HEK293 (cell line): ENCODE measurements around the gene CUEDC1.

Experiments used
- CTCF ChIA-PET: fragments of 350-600 bp; formaldehyde crosslinking; extraction: SDS; loops from one replicate; lab custom pipeline; 2021; ENCODE audit warnings: antibody characterized with exemption; lab: Yijun Ruan, JAX
- POLR2A ChIA-PET: fragments of 300-600 bp; formaldehyde crosslinking; extraction: SDS; loops from one replicate; lab custom pipeline; 2020; ENCODE audit warnings: antibody characterized with exemption, inconsistent platforms; lab: Yijun Ruan, JAX
- H3K27ac ChIP-seq: fragments of 200-500 bp; sonication (Bioruptor generic); 2 replicates; pipeline ENCODE4 v1.5.1; 2014; ENCODE audit warnings: low read depth, low read length, control low read depth, inconsistent platforms; ENCODE audit errors: extremely low read depth
- H3K36me3 ChIP-seq, 2 experiments: fragments of 200-500 bp in 1 of 2; sonication (Bioruptor generic) in 1 of 2; 1 replicate in 1 of 2; 2 replicates in 1 of 2; pipeline ENCODE4 v1.5.1; 2014 to 2017; ENCODE audit warnings: inconsistent platforms in 2 of 2, low read length in 2 of 2; ENCODE audit not compliant: control insufficient read depth in 2 of 2, insufficient read depth in 1 of 2
- H3K4me1 ChIP-seq: fragments of 200-500 bp; sonication (Bioruptor generic); 2 replicates; pipeline ENCODE4 v1.5.1; 2014; ENCODE audit warnings: mild to moderate bottlenecking, low read length, inconsistent platforms; ENCODE audit not compliant: control insufficient read depth, insufficient read depth
- H3K4me3 ChIP-seq: 2 replicates; pipeline ENCODE4 v1.5.1; 2011; ENCODE audit warnings: low read depth, mild to moderate bottlenecking, control low read depth, low read length, moderate library complexity
- H3K9me3 ChIP-seq: fragments of 200-500 bp; sonication (Bioruptor generic); 2 replicates; pipeline ENCODE4 v1.5.1; 2014; ENCODE audit warnings: low read depth, low read length, inconsistent platforms; ENCODE audit not compliant: control insufficient read depth, insufficient read depth
- IKZF3 ChIP-seq: fragments of 450-650 bp; IDR thresholded peaks from 2 replicates; pipeline ENCODE4 v1.5.0; 2018; ENCODE audit warnings: missing biosample characterization, mild to moderate bottlenecking, missing genetic modification characterization, moderate library complexity
- PRDM2 ChIP-seq: fragments of 450-650 bp; formaldehyde crosslinking; IDR thresholded peaks from 2 replicates; pipeline ENCODE4 v1.5.1; 2016; ENCODE audit warnings: missing biosample characterization, missing genetic modification characterization, borderline replicate concordance
- RBAK ChIP-seq: fragments of 450-650 bp; formaldehyde crosslinking; IDR thresholded peaks from 2 replicates; pipeline ENCODE4 v1.5.1; 2016; ENCODE audit warnings: missing biosample characterization, missing genetic modification characterization
- SCRT2 ChIP-seq: fragments of 450-650 bp; formaldehyde crosslinking; IDR thresholded peaks from 2 replicates; pipeline ENCODE4 v1.5.1; 2016; ENCODE audit warnings: missing biosample characterization, missing genetic modification characterization
- SP3 ChIP-seq: fragments of 450-650 bp; formaldehyde crosslinking; IDR thresholded peaks from 2 replicates; pipeline ENCODE4 v1.5.1; 2016; ENCODE audit warnings: missing biosample characterization, missing genetic modification characterization
- ZBTB10 ChIP-seq: fragments of 450-650 bp; formaldehyde crosslinking; IDR thresholded peaks from 2 replicates; pipeline ENCODE4 v1.5.1; 2016; ENCODE audit warnings: missing biosample characterization, missing genetic modification characterization
- ZBTB20 ChIP-seq: fragments of 450-650 bp; formaldehyde crosslinking; IDR thresholded peaks from 2 replicates; pipeline ENCODE4 v1.5.1; 2016; ENCODE audit warnings: missing biosample characterization, missing genetic modification characterization
- ZFHX2 ChIP-seq: fragments of 450-650 bp; formaldehyde crosslinking; conservative IDR thresholded peaks from 2 replicates; pipeline ENCODE4 v1.5.1; 2016; ENCODE audit warnings: missing biosample characterization, missing genetic modification characterization
- ZIC2 ChIP-seq: fragments of 450-650 bp; formaldehyde crosslinking; IDR thresholded peaks from 2 replicates; pipeline ENCODE4 v1.5.1; 2016; ENCODE audit warnings: missing biosample characterization, missing genetic modification characterization
- ZNF112 ChIP-seq: fragments of 450-650 bp; formaldehyde crosslinking; IDR thresholded peaks from 2 replicates; pipeline ENCODE4 v1.5.0; 2017; ENCODE audit warnings: missing biosample characterization, missing genetic modification characterization
- ZNF133 ChIP-seq: fragments of 450-650 bp; formaldehyde crosslinking; IDR thresholded peaks from 2 replicates; pipeline ENCODE4 v1.5.1; 2016; ENCODE audit warnings: missing biosample characterization, missing genetic modification characterization
- ZNF175 ChIP-seq: fragments of 450-650 bp; formaldehyde crosslinking; IDR thresholded peaks from 2 replicates; pipeline ENCODE4 v1.5.1; 2016; ENCODE audit warnings: missing biosample characterization, missing genetic modification characterization
- ZNF18 ChIP-seq: fragments of 450-650 bp; formaldehyde crosslinking; IDR thresholded peaks from 2 replicates; pipeline ENCODE4 v1.5.1; 2016; ENCODE audit warnings: missing biosample characterization, missing genetic modification characterization
- ZNF214 ChIP-seq: fragments of 450-650 bp; formaldehyde crosslinking; IDR thresholded peaks from 2 replicates; pipeline ENCODE4 v1.5.1; 2017; ENCODE audit warnings: missing biosample characterization, mild to moderate bottlenecking, missing genetic modification characterization, borderline replicate concordance
- ZNF248 ChIP-seq: fragments of 450-650 bp; formaldehyde crosslinking; IDR thresholded peaks from 2 replicates; pipeline ENCODE4 v1.5.1; 2017; ENCODE audit warnings: missing biosample characterization, missing genetic modification characterization
- ZNF266 ChIP-seq: fragments of 450-650 bp; formaldehyde crosslinking; IDR thresholded peaks from 2 replicates; pipeline ENCODE4 v1.5.1; 2016; ENCODE audit warnings: missing biosample characterization, missing genetic modification characterization, low read depth
- ZNF335 ChIP-seq: fragments of 450-650 bp; formaldehyde crosslinking; conservative IDR thresholded peaks from 2 replicates; pipeline ENCODE4 v1.5.1; 2016; ENCODE audit warnings: missing biosample characterization, missing genetic modification characterization
- ZNF354C ChIP-seq: fragments of 450-650 bp; formaldehyde crosslinking; IDR thresholded peaks from 2 replicates; pipeline ENCODE4 v1.5.1; 2016; ENCODE audit warnings: missing biosample characterization, missing genetic modification characterization, low read depth, borderline replicate concordance
- ZNF488 ChIP-seq: fragments of 450-650 bp; formaldehyde crosslinking; IDR thresholded peaks from 2 replicates; pipeline ENCODE4 v1.5.1; 2016; ENCODE audit warnings: missing biosample characterization, missing genetic modification characterization
- ZNF621 ChIP-seq: fragments of 450-650 bp; formaldehyde crosslinking; IDR thresholded peaks from 2 replicates; pipeline ENCODE4 v1.5.1; 2017; ENCODE audit warnings: missing biosample characterization, missing genetic modification characterization
- ZNF704 ChIP-seq: fragments of 450-650 bp; formaldehyde crosslinking; IDR thresholded peaks from 2 replicates; pipeline ENCODE4 v1.5.1; 2016; ENCODE audit warnings: missing biosample characterization, missing genetic modification characterization
- ZXDB ChIP-seq: fragments of 450-650 bp; formaldehyde crosslinking; IDR thresholded peaks from 2 replicates; pipeline ENCODE4 v1.5.1; 2016; ENCODE audit warnings: missing biosample characterization, missing genetic modification characterization

The CUEDC1 gene

GRCh38 chr17:57880086-57880456 is 75.1 kb downstream of the CUEDC1 start:
- TF ChIP-seq ZBTB10 (tag by site-specific recombination), result no peak
- ChIA-PET POLR2A (interaction anchor here (1.3 kb wide), 1 partner anchor 115 kb away, joined by 3 read pairs; no protein-coding TSS in a partner anchor), CTCF (interaction anchor here (0.6 to 6.5 kb wide), 5 partner anchors 10 to 208 kb away, joined by 3 to 95 read pairs (median 7); no protein-coding TSS in a partner anchor)
- no peak overlapping the region for H3K27ac ChIP-seq
- H3K4me3 ChIP-seq, result no peak overlapping the region
- peaks cover 10% of the 10 kb centered on the region for H3K4me1 ChIP-seq
- H3K36me3 ChIP-seq, result peaks cover 0 to 35% of the 10 kb centered on the region in 2 experiments; a peak in 2 of 3 replicates
- H3K9me3 ChIP-seq, result no peaks in the 10 kb centered on the region

- no peak overlapping the region for H3K27ac ChIP-seq
- peaks cover 13% of the 10 kb centered on the region for H3K4me1 ChIP-seq
- H3K36me3 ChIP-seq, result peaks cover 0 to 30% of the 10 kb centered on the region in 2 experiments; a peak in 2 of 3 replicates
- ChIA-PET CTCF (interaction anchor here (0.6 to 6.5 kb wide), 7 partner anchors 9 to 209 kb away, joined by 3 to 95 read pairs (median 4); no protein-coding TSS in a partner anchor), POLR2A (interaction anchor here (1.3 kb wide), 1 partner anchor 115 kb away, joined by 3 read pairs; no protein-coding TSS in a partner anchor)
- no peak overlapping the region for H3K4me3 ChIP-seq
- H3K9me3 ChIP-seq, result no peaks in the 10 kb centered on the region
- no peak for TF ChIP-seq IKZF3 (tag by site-specific recombination)
- TF ChIP-seq ZFHX2 (tag by site-specific recombination), result no peak; the same call in 1 of the 2 replicates
- no peak for TF ChIP-seq ZNF175 (tag by site-specific recombination)
- peak; percentile 67 for TF ChIP-seq ZIC2 (tag by site-specific recombination)
- no peak for TF ChIP-seq ZNF704 (tag by site-specific recombination)
- TF ChIP-seq ZNF488 (tag by site-specific recombination), result no peak
- no peak for TF ChIP-seq PRDM2 (tag by site-specific recombination)
- TF ChIP-seq ZNF214 (tag by site-specific recombination), result no peak
- no peak for TF ChIP-seq ZNF18 (tag by site-specific recombination)
- TF ChIP-seq ZNF621, result no peak
- TF ChIP-seq ZNF133 (tag by site-specific recombination), result no peak
- TF ChIP-seq ZNF354C (tag by site-specific recombination), result no peak
- TF ChIP-seq RBAK (tag by site-specific recombination), result no peak
- no peak for TF ChIP-seq ZXDB (tag by site-specific recombination)
- TF ChIP-seq ZNF248 (tag by site-specific recombination), result no peak
- TF ChIP-seq ZNF266 (tag by site-specific recombination), result no peak
- no peak for TF ChIP-seq SP3 (tag by site-specific recombination)
- peak; percentile 39; the same call in 1 of the 2 replicates for TF ChIP-seq ZNF335 (tag by site-specific recombination)
- TF ChIP-seq ZNF112 (tag by site-specific recombination), result no peak
- TF ChIP-seq ZBTB20 (tag by site-specific recombination), result no peak
- TF ChIP-seq SCRT2 (tag by site-specific recombination), result peak; percentile 68
Observed at GRCh38 chr17:57879437-57880085, 75.7 kb downstream of the CUEDC1 start.
